ENCODE measurements around the gene RAB28. TPM values are rescaled to one million over a fixed set of nuclear protein-coding genes. Genes with fewer than 3 reads are reported as not detected.

RAB28 gene
- total and polyA plus RNA-seq, 3 experiments from 2014 or later: 16.5 to 19.5 (median 17.3) TPM

DNA sequence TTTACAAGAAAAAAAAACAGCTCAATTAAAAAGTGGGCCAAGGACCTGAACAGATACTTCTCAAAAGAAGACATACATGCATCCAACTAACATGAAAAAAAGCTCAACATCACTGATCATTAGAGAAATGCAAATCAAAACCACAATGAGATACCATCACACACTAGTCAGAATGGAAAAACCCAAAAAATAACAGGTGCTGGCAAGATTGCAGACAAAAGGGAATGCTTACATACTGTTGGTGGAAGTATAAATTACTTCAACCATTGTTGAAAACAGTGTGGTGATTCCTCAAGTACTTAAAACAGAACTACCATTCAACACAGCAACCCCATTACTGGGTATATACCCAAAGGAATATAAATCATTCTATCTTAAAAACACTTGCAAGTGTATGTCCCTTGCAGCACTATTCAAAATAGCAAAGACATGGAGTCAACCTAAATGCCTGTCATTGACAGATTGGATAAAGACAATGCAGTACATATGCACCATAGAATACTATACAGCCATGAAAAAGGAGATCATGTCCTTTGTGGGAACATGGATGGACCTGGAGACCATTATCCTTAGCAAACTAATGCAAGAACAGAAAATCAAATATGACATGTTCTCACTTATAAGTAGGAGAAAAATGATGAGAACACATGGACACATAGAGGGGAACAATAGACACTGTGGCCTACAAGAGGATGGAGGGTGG, 97.6 kb downstream of the RAB28 start:
- ChIA-PET CTCF (no interaction called here), POLR2A (no interaction called here)
- H3K36me3 ChIP-seq (ENCODE audit: insufficient read depth, low read length): no peaks in the 10 kb centered on the region
- no peaks in the 10 kb centered on the region for H3K27me3 Mint-ChIP-seq
- peaks cover 16 to 31% (median 30%) of the 10 kb centered on the region in 3 donors for H3K4me1 Mint-ChIP-seq
- H3K4me3 ChIP-seq (ENCODE audit: low read length): no peak overlapping the region
- peaks cover 0 to 15% (median 9%) of the 10 kb centered on the region in 5 donors for H3K9me3 Mint-ChIP-seq
- peaks cover 12 to 63% (median 13%) of the 10 kb centered on the region in 3 donors for H3K36me3 Mint-ChIP-seq
- no peak overlapping the region for H3K27ac ChIP-seq (ENCODE audit: low read depth, low read length)
- H3K4me3 Mint-ChIP-seq: no peak overlapping the region
- H3K27me3 ChIP-seq (ENCODE audit: insufficient read depth, low read length, poor library complexity, severe bottlenecking): no peaks in the 10 kb centered on the region
- DNase-seq: no peak
- peak overlapping the region in 1 of 8 donors; percentile 20 for H3K27ac Mint-ChIP-seq
- no peaks in the 10 kb centered on the region for H3K4me1 ChIP-seq (ENCODE audit: insufficient read depth, low read length)
- no peaks in the 10 kb centered on the region for H3K9me3 ChIP-seq (ENCODE audit: low read length)

DNA sequence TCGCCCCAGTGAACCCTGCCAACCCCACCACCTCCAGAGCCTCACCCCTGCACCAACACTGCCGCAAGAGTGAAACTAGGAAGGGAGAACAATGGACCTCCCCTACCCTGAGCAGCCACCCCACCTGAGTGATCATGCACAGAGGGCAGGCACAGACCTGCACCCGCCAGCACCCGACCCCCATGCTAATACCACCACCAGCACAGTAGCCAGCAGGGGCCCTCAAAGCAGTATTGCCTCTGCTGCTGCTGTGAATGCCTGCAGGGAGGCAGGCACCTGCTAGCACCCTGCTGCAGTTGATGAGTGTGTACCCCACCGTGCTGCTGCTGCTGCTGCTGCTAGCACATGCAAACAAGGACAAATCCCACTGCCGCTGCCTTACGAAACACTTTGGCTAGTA, 100.1 kb downstream of the RAB28 start:
- peaks cover 14 to 43% (median 16%) of the 10 kb centered on the region in 3 donors for H3K36me3 Mint-ChIP-seq
- no peak overlapping the region for H3K4me3 ChIP-seq (ENCODE audit: low read length)
- no peaks in the 10 kb centered on the region for H3K36me3 ChIP-seq (ENCODE audit: insufficient read depth, low read length)
- H3K9me3 ChIP-seq (ENCODE audit: low read length): no peaks in the 10 kb centered on the region
- no peak overlapping the region for H3K27ac ChIP-seq (ENCODE audit: low read depth, low read length)
- H3K27me3 ChIP-seq (ENCODE audit: insufficient read depth, low read length, poor library complexity, severe bottlenecking): no peaks in the 10 kb centered on the region
- H3K4me1 ChIP-seq (ENCODE audit: insufficient read depth, low read length): no peaks in the 10 kb centered on the region
- H3K9me3 Mint-ChIP-seq: peaks cover 0 to 9% (median 6%) of the 10 kb centered on the region in 5 donors
- ChIA-PET POLR2A (no interaction called here), CTCF (no interaction called here)
- H3K27me3 Mint-ChIP-seq: no peaks in the 10 kb centered on the region
- peaks cover 18 to 29% (median 20%) of the 10 kb centered on the region in 3 donors for H3K4me1 Mint-ChIP-seq
- DNase-seq: no peak
- no peak overlapping the region for H3K4me3 Mint-ChIP-seq
- H3K27ac Mint-ChIP-seq: no peak overlapping the region

DNA sequence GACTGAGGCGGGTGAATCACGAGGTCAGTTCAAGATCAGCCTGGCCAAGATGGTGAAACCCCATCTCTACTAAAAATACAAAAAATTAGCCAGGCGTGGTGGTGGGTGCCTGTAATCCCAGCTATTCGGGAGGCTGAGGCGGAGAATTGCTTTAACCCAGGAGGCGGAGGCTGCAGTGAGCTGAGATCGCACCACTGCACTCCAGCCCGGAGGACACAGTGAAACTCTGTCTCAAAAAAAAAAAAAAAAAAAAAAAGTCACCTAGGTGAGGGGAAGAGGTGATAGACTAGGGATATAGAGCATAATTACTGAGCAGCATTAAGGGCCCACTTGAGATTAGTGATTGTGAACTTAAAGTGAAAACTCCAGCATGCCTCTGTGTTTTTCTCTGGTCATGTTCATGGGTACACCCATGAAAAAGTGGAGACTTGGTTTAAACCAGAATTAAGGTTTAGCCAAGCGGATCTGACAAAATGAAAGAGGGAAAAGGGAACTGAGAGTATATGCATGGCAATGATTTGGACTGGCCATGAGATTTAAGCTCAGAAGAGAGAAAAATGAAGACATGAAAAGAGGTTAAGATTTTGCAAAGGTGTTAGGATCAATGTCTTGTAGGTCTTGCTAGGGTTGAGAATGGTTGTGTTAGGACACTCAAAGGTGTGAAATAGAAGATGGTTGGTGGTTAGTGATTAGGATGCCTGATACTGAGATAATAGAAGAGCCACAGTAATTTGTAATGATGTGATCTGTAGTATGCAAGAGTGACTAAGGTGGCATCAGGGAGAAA, 105.0 kb downstream of the RAB28 start:
- peaks cover 0 to 1% (median 0%) of the 10 kb centered on the region in 3 donors for H3K4me1 Mint-ChIP-seq
- Histone ChIP-seq H3K36me3 (ENCODE audit: insufficient read depth, low read length) (no peaks in the 10 kb centered on the region), H3K4me3 (ENCODE audit: low read length) (no peak overlapping the region), H3K27ac (ENCODE audit: low read depth, low read length) (no peak overlapping the region), H3K4me1 (ENCODE audit: insufficient read depth, low read length) (no peaks in the 10 kb centered on the region), H3K27me3 (ENCODE audit: insufficient read depth, low read length, poor library complexity, severe bottlenecking) (no peaks in the 10 kb centered on the region), H3K9me3 (ENCODE audit: low read length) (no peaks in the 10 kb centered on the region)
- CTCF ChIA-PET: no interaction called here
- H3K27me3 Mint-ChIP-seq: no peaks in the 10 kb centered on the region
- no peak overlapping the region for H3K27ac Mint-ChIP-seq
- no peaks in the 10 kb centered on the region for H3K9me3 Mint-ChIP-seq
- POLR2A ChIA-PET: no interaction called here
- no peak overlapping the region for H3K4me3 Mint-ChIP-seq
- peaks cover 12 to 21% (median 13%) of the 10 kb centered on the region in 3 donors for H3K36me3 Mint-ChIP-seq
- no peak for DNase-seq

DNA sequence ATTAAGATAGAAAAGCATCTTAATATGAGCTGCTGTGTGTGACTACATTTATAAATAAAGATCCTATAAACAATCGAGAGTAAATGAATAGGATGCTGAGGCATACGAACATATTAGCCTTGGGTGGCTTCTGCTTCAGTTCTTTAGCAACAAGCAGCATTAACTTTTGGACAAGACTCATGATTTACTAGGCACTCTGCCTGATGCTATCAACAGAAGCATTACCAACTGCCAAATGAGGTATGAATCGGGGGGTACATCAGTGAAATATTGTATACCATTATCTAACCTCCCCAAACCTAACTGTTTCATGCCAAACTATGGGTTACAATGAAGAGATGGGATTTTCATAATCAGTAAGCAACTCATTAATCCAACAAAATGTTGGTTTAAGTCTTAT, 113.1 kb downstream of the RAB28 start:
- H3K9me3 Mint-ChIP-seq: no peaks in the 10 kb centered on the region
- no peak overlapping the region for H3K4me3 ChIP-seq (ENCODE audit: low read length)
- H3K36me3 ChIP-seq (ENCODE audit: insufficient read depth, low read length): no peaks in the 10 kb centered on the region
- no peak overlapping the region for H3K27ac ChIP-seq (ENCODE audit: low read depth, low read length)
- ChIA-PET CTCF (no interaction called here), POLR2A (no interaction called here)
- H3K36me3 Mint-ChIP-seq: peaks cover 14 to 42% (median 17%) of the 10 kb centered on the region in 3 donors
- H3K27ac Mint-ChIP-seq: no peak overlapping the region
- H3K27me3 ChIP-seq (ENCODE audit: insufficient read depth, low read length, poor library complexity, severe bottlenecking): no peaks in the 10 kb centered on the region
- no peaks in the 10 kb centered on the region for H3K4me1 Mint-ChIP-seq
- H3K27me3 Mint-ChIP-seq: peaks cover 0 to 1% of the 10 kb centered on the region in 2 donors
- no peaks in the 10 kb centered on the region for H3K4me1 ChIP-seq (ENCODE audit: insufficient read depth, low read length)
- no peak for DNase-seq
- H3K9me3 ChIP-seq (ENCODE audit: low read length): no peaks in the 10 kb centered on the region
- no peak overlapping the region for H3K4me3 Mint-ChIP-seq

DNA sequence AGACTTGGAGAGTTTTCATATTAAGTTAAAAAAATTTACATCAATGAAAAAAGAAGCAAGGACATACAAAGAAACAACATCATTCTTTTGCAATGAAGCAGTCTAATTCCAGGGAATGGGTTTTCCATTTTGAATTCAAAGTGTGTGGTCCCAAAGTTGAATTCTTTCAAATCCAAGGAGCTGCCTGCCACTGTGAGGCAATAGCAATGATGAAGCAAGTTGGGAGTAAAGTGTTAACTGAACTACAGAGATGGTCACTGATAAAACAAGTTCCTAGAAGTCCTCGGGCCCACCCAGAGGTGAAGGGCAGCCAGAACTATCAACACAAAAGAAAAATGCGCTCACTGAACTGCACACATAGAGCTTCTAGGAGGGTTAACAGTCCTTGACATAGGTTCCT, 115.9 kb downstream of the RAB28 start:
- Histone ChIP-seq H3K4me3 (ENCODE audit: low read length) (no peak overlapping the region), H3K36me3 (ENCODE audit: insufficient read depth, low read length) (peaks cover 5% of the 10 kb centered on the region), H3K27me3 (ENCODE audit: insufficient read depth, low read length, poor library complexity, severe bottlenecking) (no peaks in the 10 kb centered on the region), H3K9me3 (ENCODE audit: low read length) (no peaks in the 10 kb centered on the region), H3K27ac (ENCODE audit: low read depth, low read length) (peak overlapping the region; percentile 40), H3K4me1 (ENCODE audit: insufficient read depth, low read length) (no peaks in the 10 kb centered on the region)
- CTCF ChIA-PET: no interaction called here
- Mint-ChIP-seq H3K27ac (peak overlapping the region in 1 of 8 donors; percentile 58), H3K36me3 (peaks cover 11 to 48% (median 13%) of the 10 kb centered on the region in 3 donors), H3K4me1 (no peaks in the 10 kb centered on the region), H3K4me3 (no peak overlapping the region), H3K27me3 (peaks cover 0 to 1% of the 10 kb centered on the region in 2 donors), H3K9me3 (no peaks in the 10 kb centered on the region)
- POLR2A ChIA-PET: no interaction called here
- no peak for DNase-seq

DNA sequence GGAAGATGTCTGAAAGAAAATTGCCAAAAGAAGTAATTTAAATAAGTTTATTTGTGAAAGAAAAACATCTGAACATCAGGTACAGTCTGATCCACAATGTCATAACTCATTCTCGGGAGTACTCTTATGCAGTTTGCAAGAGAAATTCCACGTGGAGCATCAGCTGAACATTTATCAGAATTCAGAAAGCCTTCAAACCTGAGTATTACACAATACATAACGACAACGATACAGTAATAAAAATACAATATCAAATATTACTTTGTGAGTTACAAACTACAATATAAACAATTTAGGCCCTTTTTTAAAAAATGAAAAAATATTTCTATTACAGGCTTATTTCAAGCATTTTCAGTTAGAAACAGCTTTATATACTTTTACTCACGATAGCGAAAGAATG, 116.4 kb downstream of the RAB28 start:
- peaks cover 0 to 1% of the 10 kb centered on the region in 2 donors for H3K27me3 Mint-ChIP-seq

DNA sequence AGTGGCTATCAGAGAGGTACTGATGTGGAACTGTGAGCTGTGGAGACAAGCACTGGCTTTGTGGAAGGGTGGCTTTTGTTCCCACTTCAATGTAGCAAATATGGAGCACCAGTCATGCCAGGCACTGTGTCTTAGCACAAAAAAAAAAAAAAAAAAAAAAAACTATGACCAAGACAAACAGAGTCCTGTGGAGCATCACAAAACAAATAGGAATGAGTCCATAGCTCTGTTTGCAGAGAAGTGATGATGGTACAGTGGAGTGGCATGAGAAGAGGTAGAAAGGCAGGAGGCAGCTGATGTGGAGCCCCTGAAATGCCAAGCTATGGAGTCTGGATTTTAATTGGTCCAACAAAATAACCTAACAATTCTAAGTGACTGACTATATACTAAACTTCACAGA, 116.9 kb downstream of the RAB28 start:
- Histone ChIP-seq H3K27ac (ENCODE audit: low read depth, low read length) (peak overlapping the region; percentile 28), H3K9me3 (ENCODE audit: low read length) (no peaks in the 10 kb centered on the region), H3K4me3 (ENCODE audit: low read length) (no peak overlapping the region), H3K27me3 (ENCODE audit: insufficient read depth, low read length, poor library complexity, severe bottlenecking) (no peaks in the 10 kb centered on the region), H3K36me3 (ENCODE audit: insufficient read depth, low read length) (peaks cover 5% of the 10 kb centered on the region), H3K4me1 (ENCODE audit: insufficient read depth, low read length) (no peaks in the 10 kb centered on the region)
- H3K9me3 Mint-ChIP-seq: no peaks in the 10 kb centered on the region
- ChIA-PET POLR2A (no interaction called here), CTCF (no interaction called here)
- H3K27me3 Mint-ChIP-seq: peaks cover 0 to 1% of the 10 kb centered on the region in 2 donors
- H3K4me1 Mint-ChIP-seq: no peaks in the 10 kb centered on the region
- peaks cover 11 to 46% (median 13%) of the 10 kb centered on the region in 3 donors for H3K36me3 Mint-ChIP-seq
- H3K27ac Mint-ChIP-seq: no peak overlapping the region
- no peak overlapping the region for H3K4me3 Mint-ChIP-seq
- DNase-seq: no peak

More for the DNA sequence above, 116.4 kb downstream of the RAB28 start:
- Histone ChIP-seq H3K9me3 (ENCODE audit: low read length) (no peaks in the 10 kb centered on the region), H3K4me3 (ENCODE audit: low read length) (no peak overlapping the region), H3K27ac (ENCODE audit: low read depth, low read length) (peak overlapping the region; percentile 40), H3K27me3 (ENCODE audit: insufficient read depth, low read length, poor library complexity, severe bottlenecking) (no peaks in the 10 kb centered on the region), H3K36me3 (ENCODE audit: insufficient read depth, low read length) (peaks cover 5% of the 10 kb centered on the region), H3K4me1 (ENCODE audit: insufficient read depth, low read length) (no peaks in the 10 kb centered on the region)
- CTCF ChIA-PET: no interaction called here
- Mint-ChIP-seq H3K9me3 (no peaks in the 10 kb centered on the region), H3K4me1 (no peaks in the 10 kb centered on the region), H3K36me3 (peaks cover 11 to 48% (median 13%) of the 10 kb centered on the region in 3 donors), H3K27ac (no peak overlapping the region), H3K4me3 (no peak overlapping the region)
- DNase-seq: no peak
- POLR2A ChIA-PET: no interaction called here

DNA sequence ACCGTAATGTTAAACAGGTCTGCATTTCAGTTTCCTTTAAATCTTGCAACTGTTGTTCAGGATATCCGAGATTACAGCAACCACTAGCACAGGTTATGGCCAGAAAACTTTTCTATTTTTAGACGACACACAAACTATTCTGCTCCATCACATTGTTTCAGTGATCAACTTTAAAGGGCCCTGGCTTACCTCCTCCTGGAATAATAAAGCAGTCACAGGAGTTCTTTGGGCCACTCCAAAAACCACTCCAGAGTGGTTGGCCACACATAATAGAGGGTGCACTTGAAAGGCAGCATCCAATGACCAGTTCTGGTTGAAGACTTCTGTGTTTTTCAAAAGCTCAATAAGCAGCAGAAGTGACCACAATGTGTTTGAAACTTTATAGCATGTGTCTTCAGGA, 118.9 kb downstream of the RAB28 start:
- no peak for DNase-seq
- Histone ChIP-seq H3K4me3 (ENCODE audit: low read length) (no peak overlapping the region), H3K27ac (ENCODE audit: low read depth, low read length) (no peak overlapping the region), H3K4me1 (ENCODE audit: insufficient read depth, low read length) (no peaks in the 10 kb centered on the region), H3K9me3 (ENCODE audit: low read length) (no peaks in the 10 kb centered on the region), H3K27me3 (ENCODE audit: insufficient read depth, low read length, poor library complexity, severe bottlenecking) (no peaks in the 10 kb centered on the region), H3K36me3 (ENCODE audit: insufficient read depth, low read length) (peaks cover 5% of the 10 kb centered on the region)
- ChIA-PET POLR2A (no interaction called here), CTCF (no interaction called here)
- Mint-ChIP-seq H3K36me3 (peaks cover 10 to 45% (median 23%) of the 10 kb centered on the region in 3 donors), H3K4me1 (no peaks in the 10 kb centered on the region), H3K9me3 (no peaks in the 10 kb centered on the region), H3K27me3 (peaks cover 0 to 1% of the 10 kb centered on the region in 2 donors), H3K4me3 (no peak overlapping the region), H3K27ac (no peak overlapping the region)
